HepG2 (cell line): ENCODE data around the gene SIMC1. TPM values are rescaled to one million over a fixed set of nuclear protein-coding genes. Genes with fewer than 3 reads are reported as not detected.

ENCODE experiments used
- ARID3A ChIP-seq: IDR thresholded peaks from 2 replicates; pipeline ENCODE4 v1.6.1; 2012; ENCODE audit warnings: low read depth, low read length, improper control_type of control experiment
- CCDC6 ChIP-seq: sonication (generic); formaldehyde crosslinking; IDR thresholded peaks from 2 replicates; pipeline ENCODE4 v1.8.1; 2022; ENCODE audit warnings: mild to moderate bottlenecking, missing genetic modification reagents, moderate library complexity
- HHEX ChIP-seq: IDR thresholded peaks from 2 replicates; pipeline ENCODE4 v1.6.1; 2016; ENCODE audit warnings: control low read depth
- HNRNPUL1 ChIP-seq: fragments of 200-400 bp; formaldehyde crosslinking; IDR thresholded peaks from 2 replicates; pipeline ENCODE4 v1.6.1; 2017; ENCODE audit warnings: low read depth, mild to moderate bottlenecking, low read length, moderate library complexity
- KAT7 ChIP-seq: IDR thresholded peaks from 2 replicates; pipeline ENCODE4 v1.6.1; 2018; ENCODE audit warnings: borderline replicate concordance, missing compliant biosample characterization
- KDM2A ChIP-seq: sonication (generic); formaldehyde crosslinking; IDR thresholded peaks from 2 replicates; pipeline ENCODE4 v1.4.0; 2020; ENCODE audit warnings: low read depth, missing genetic modification reagents, borderline replicate concordance
- KLF16 ChIP-seq, 2 experiments: sonication (generic) in 1 of 2; formaldehyde crosslinking in 1 of 2; IDR thresholded peaks; 2 replicates each; pipeline versions ENCODE4 v1.6.1 to v1.8.0; 2016 to 2023; ENCODE audit warnings: missing genetic modification reagents in 2 of 2, missing compliant biosample characterization in 1 of 2
- MTERF4 ChIP-seq: sonication (generic); formaldehyde crosslinking; IDR thresholded peaks from 2 replicates; pipeline ENCODE4 v1.8.0; 2023; ENCODE audit warnings: mild to moderate bottlenecking, missing genetic modification reagents
- PHF21A ChIP-seq: sonication (generic); formaldehyde crosslinking; IDR thresholded peaks from 2 replicates; pipeline ENCODE4 v1.5.0; 2020; ENCODE audit warnings: mild to moderate bottlenecking, missing genetic modification reagents
- RARA ChIP-seq: IDR thresholded peaks from 2 replicates; pipeline ENCODE4 v1.6.1; 2016; ENCODE audit warnings: missing genetic modification reagents, missing compliant biosample characterization
- RBFOX2 ChIP-seq: fragments of 200-400 bp; formaldehyde crosslinking; IDR thresholded peaks from 2 replicates; pipeline ENCODE4 v1.6.1; 2017; ENCODE audit warnings: low read depth, mild to moderate bottlenecking, low read length
- SNAPC4 ChIP-seq: sonication (generic); formaldehyde crosslinking; IDR thresholded peaks from 2 replicates; pipeline ENCODE4 v1.4.0; 2020; ENCODE audit warnings: mild to moderate bottlenecking, missing genetic modification reagents
- STAG1 ChIP-seq: sonication (generic); formaldehyde crosslinking; IDR thresholded peaks from 2 replicates; pipeline ENCODE4 v1.4.0; 2020; ENCODE audit warnings: missing genetic modification reagents
- TBP ChIP-seq: sonication (generic); formaldehyde crosslinking; IDR thresholded peaks from 2 replicates; pipeline ENCODE4 v1.5.0; 2020; ENCODE audit warnings: missing genetic modification reagents
- ZNF263 ChIP-seq: sonication (generic); formaldehyde crosslinking; IDR thresholded peaks from 2 replicates; pipeline ENCODE4 v1.4.0; 2020; ENCODE audit warnings: missing genetic modification reagents
- ZNF724P ChIP-seq: sonication (generic); formaldehyde crosslinking; IDR thresholded peaks from 2 replicates; pipeline ENCODE4 v1.8.0; 2022; ENCODE audit warnings: missing genetic modification reagents, borderline replicate concordance
- polyA plus RNA-seq, 8 experiments: library from polyadenylated mRNA; depleted of rRNA in 3 of 8; stranded (reverse) in 7 of 8; unstranded in 1 of 8; fragments of >200 nt; fragmentation: Illumina TruSeq in 4 of 8; extraction: Trizol in 4 of 8; gene quantifications; 2 replicates each; pipeline versions ENCODE4 v1.2.1 to v1.2.3, GENCODE V29; 2011 to 2016; ENCODE audit warnings: low read depth in 4 of 8, missing spikeins in 1 of 8, mixed read lengths in 1 of 8; ENCODE audit not compliant: insufficient read depth in 1 of 8
- total RNA-seq, 5 experiments: library from RNA; depleted of rRNA; stranded (reverse); fragments of >200 nt; fragmentation: Illumina TruSeq; extraction: Trizol; gene quantifications; 2 replicates each; pipeline ENCODE4 v1.2.3, GENCODE V29; 2016; ENCODE audit warnings: low read depth in 1 of 5
- TF ChIP-seq, protein P1 (sequence below): sonication (generic); formaldehyde crosslinking; IDR thresholded peaks from 2 replicates; pipeline ENCODE4 v1.4.0; 2020; ENCODE audit warnings: missing genetic modification reagents
- TF ChIP-seq, protein P2 (sequence below): IDR thresholded peaks from 2 replicates; pipeline ENCODE4 v1.6.1; 2016; ENCODE audit warnings: missing compliant biosample characterization, missing genetic modification reagents, borderline replicate concordance

SIMC1 gene
- total and polyA plus RNA-seq, 2 of the 13 experiments (the other 11 are each of a cell fraction or from before 2014, with no cell fraction given) = 5.4 to 6.8 TPM

- TF ChIP-seq MTERF4 (CRISPR knock-in tag) = peak; percentile 21; the same call in 1 of the 2 replicates
- 0 out of 2 replicates have a peak, but pooled peaks have one; percentile 4 for TF ChIP-seq ARID3A
- peak; percentile 76; the same call in 1 of the 2 replicates for TF ChIP-seq KDM2A
- 0 out of 2 replicates have a peak, but pooled peaks have one; percentile 15 for TF ChIP-seq SNAPC4 (CRISPR knock-in tag)
- peak in 1 of 2 experiments; percentile 48; a peak in 1 of 4 replicates for TF ChIP-seq KLF16 (CRISPR knock-in tag; IDR thresholded peaks at IDR 0.05)
- TF ChIP-seq HHEX (CRISPR knock-in tag) = no peak
- peak; percentile 99 for TF ChIP-seq ZNF263
- TF ChIP-seq, protein P1, sequence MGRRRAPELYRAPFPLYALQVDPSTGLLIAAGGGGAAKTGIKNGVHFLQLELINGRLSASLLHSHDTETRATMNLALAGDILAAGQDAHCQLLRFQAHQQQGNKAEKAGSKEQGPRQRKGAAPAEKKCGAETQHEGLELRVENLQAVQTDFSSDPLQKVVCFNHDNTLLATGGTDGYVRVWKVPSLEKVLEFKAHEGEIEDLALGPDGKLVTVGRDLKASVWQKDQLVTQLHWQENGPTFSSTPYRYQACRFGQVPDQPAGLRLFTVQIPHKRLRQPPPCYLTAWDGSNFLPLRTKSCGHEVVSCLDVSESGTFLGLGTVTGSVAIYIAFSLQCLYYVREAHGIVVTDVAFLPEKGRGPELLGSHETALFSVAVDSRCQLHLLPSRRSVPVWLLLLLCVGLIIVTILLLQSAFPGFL (CRISPR knock-in tag) = no peak
- peak; percentile 5; the same call in 1 of the 2 replicates for TF ChIP-seq RARA (CRISPR knock-in tag)
- peak; percentile 81 for TF ChIP-seq RBFOX2
- no peak for TF ChIP-seq STAG1 (CRISPR knock-in tag)
- peak; percentile 50 for TF ChIP-seq PHF21A (CRISPR knock-in tag)
- 0 out of 2 replicates have a peak, but pooled peaks have one; percentile 15 for TF ChIP-seq ZNF724P (CRISPR knock-in tag)
- TF ChIP-seq, protein P2, sequence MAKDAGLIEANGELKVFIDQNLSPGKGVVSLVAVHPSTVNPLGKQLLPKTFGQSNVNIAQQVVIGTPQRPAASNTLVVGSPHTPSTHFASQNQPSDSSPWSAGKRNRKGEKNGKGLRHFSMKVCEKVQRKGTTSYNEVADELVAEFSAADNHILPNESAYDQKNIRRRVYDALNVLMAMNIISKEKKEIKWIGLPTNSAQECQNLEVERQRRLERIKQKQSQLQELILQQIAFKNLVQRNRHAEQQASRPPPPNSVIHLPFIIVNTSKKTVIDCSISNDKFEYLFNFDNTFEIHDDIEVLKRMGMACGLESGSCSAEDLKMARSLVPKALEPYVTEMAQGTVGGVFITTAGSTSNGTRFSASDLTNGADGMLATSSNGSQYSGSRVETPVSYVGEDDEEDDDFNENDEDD (CRISPR knock-in tag) = 0 out of 2 replicates have a peak, but pooled peaks have one; percentile 6
- no peak for TF ChIP-seq HNRNPUL1
- no peak for TF ChIP-seq TBP (CRISPR knock-in tag)
- TF ChIP-seq CCDC6 (CRISPR knock-in tag) = peak; percentile 46; the same call in 1 of the 2 replicates
- peak; percentile 40; the same call in 1 of the 2 replicates for TF ChIP-seq KAT7 (CRISPR knock-in tag)
Observed at GRCh38 chr5:176389135-176390123, 151.2 kb downstream of the SIMC1 start (continued).
